SK-N-SH (cell line): ENCODE data around the gene COL4A2. TPM values are rescaled to one million over a fixed set of nuclear protein-coding genes. Genes with fewer than 3 reads are reported as not detected.

Experiments
- CTCF ChIA-PET: fragments of 300-600, 350-600 bp; formaldehyde crosslinking; extraction: SDS; loops from one replicate; lab custom pipeline; 2021; lab: Yijun Ruan, JAX
- POLR2A ChIA-PET: fragments of 350-600 bp; sonication (Branson Sonifier 250); formaldehyde crosslinking; extraction: SDS; loops from one replicate; lab custom pipeline; 2020; ENCODE audit warnings: antibody characterized with exemption, inconsistent platforms; lab: Yijun Ruan, JAX
- DNase-seq: peaks from one replicate; pipeline ENCODE4 v3.0.0; 2012
- H2AFZ ChIP-seq: fragments of 200-600 bp; sonication (generic); 2 replicates; pipeline ENCODE4 v1.8.1; 2016; ENCODE audit warnings: antibody characterized with exemption, mild to moderate bottlenecking, low read depth
- H3F3A ChIP-seq: fragments of 200-600 bp; sonication (generic); replicated peaks from 2 replicates; pipeline ENCODE3; 2016; ENCODE audit warnings: antibody characterized with exemption, mild to moderate bottlenecking; ENCODE audit not compliant: insufficient read depth
- H3K27ac ChIP-seq, 2 experiments: fragments of 200-500 bp in 1 of 2; fragments of 200-600 bp in 1 of 2; sonication (Bioruptor generic) in 1 of 2; sonication (generic), shearing (Covaris generic) in 1 of 2; 2 replicates each; pipeline versions ENCODE4 v1.5.1 to v1.6.1; 2014 to 2016; ENCODE audit warnings: low read depth in 2 of 2, inconsistent platforms in 1 of 2, low read length in 1 of 2, mild to moderate bottlenecking in 1 of 2, mixed read lengths in 1 of 2
- H3K27me3 ChIP-seq: fragments of 200-600 bp; sonication (generic), shearing (Covaris generic); 2 replicates; pipeline ENCODE4 v1.6.1; 2016; ENCODE audit warnings: mixed run types; ENCODE audit not compliant: insufficient read depth
- H3K36me3 ChIP-seq, 2 experiments: fragments of 200-500 bp in 1 of 2; fragments of 200-600 bp in 1 of 2; sonication (Bioruptor generic) in 1 of 2; sonication (generic) in 1 of 2; replicated peaks in 1 of 2; 2 replicates each; pipeline versions ENCODE3 to v1.5.1; 2014 to 2016; ENCODE audit warnings: low read length in 1 of 2, mild to moderate bottlenecking in 1 of 2; ENCODE audit not compliant: insufficient read depth in 2 of 2, control insufficient read depth in 1 of 2
- H3K4me1 ChIP-seq, 2 experiments: fragments of 200-500 bp in 1 of 2; fragments of 200-600 bp in 1 of 2; sonication (Bioruptor generic) in 1 of 2; sonication (generic), shearing (Covaris generic) in 1 of 2; 2 replicates each; pipeline versions ENCODE4 v1.5.1 to v1.6.1; 2014 to 2016; ENCODE audit warnings: low read depth in 1 of 2, low read length in 1 of 2, mixed run types in 1 of 2; ENCODE audit not compliant: insufficient read depth in 2 of 2, control insufficient read depth in 1 of 2
- H3K4me2 ChIP-seq: fragments of 200-600 bp; sonication (generic), shearing (Covaris generic); 2 replicates; pipeline ENCODE4 v1.6.1; 2017; ENCODE audit warnings: mixed run types
- H3K4me3 ChIP-seq, 2 experiments: fragments of 200-500 bp in 1 of 2; fragments of 200-600 bp in 1 of 2; sonication (Bioruptor generic) in 1 of 2; sonication (generic), shearing (Covaris generic) in 1 of 2; 2 replicates each; pipeline versions ENCODE4 v1.5.1 to v1.8.1; 2014 to 2016; ENCODE audit warnings: low read depth in 2 of 2, inconsistent platforms in 1 of 2, low read length in 1 of 2, mild to moderate bottlenecking in 1 of 2, mixed read lengths in 1 of 2, moderate library complexity in 1 of 2
- H3K79me2 ChIP-seq: fragments of 200-600 bp; sonication (generic); 2 replicates; pipeline ENCODE4 v1.8.1; 2017; ENCODE audit warnings: mild to moderate bottlenecking; ENCODE audit not compliant: insufficient read depth
- H3K9ac ChIP-seq: fragments of 200-600 bp; sonication (generic); 2 replicates; pipeline ENCODE4 v1.6.1; 2017; ENCODE audit warnings: mixed run types
- H3K9me2 ChIP-seq: fragments of 200-600 bp; sonication (generic); 2 replicates; pipeline ENCODE4 v1.6.1; 2017; ENCODE audit warnings: mixed run types
- H3K9me3 ChIP-seq: fragments of 200-600 bp; sonication (generic); 2 replicates; pipeline ENCODE4 v1.6.1; 2017; ENCODE audit warnings: mixed run types, mild to moderate bottlenecking, moderate library complexity
- H4K20me1 ChIP-seq: fragments of 200-600 bp; sonication (generic); 2 replicates; pipeline ENCODE4 v1.6.1; 2017; ENCODE audit warnings: mild to moderate bottlenecking, mixed run types; ENCODE audit not compliant: insufficient read depth
- CTCF ChIP-seq: fragments of 200-600 bp; sonication (generic); IDR thresholded peaks from 2 replicates; pipeline ENCODE4 v1.6.1; 2017; ENCODE audit warnings: antibody characterized with exemption, mild to moderate bottlenecking, moderate library complexity
- EP300 ChIP-seq, 2 experiments: IDR thresholded peaks; 2 replicates each; pipeline versions ENCODE4 v1.4.0 to v1.6.1; 2012; ENCODE audit warnings: borderline replicate concordance in 1 of 2, low read depth in 1 of 2, low read length in 1 of 2
- EZH2phosphoT487 ChIP-seq: fragments of 200-600 bp; sonication (generic); IDR thresholded peaks from 2 replicates; pipeline ENCODE4 v1.6.1; 2017; ENCODE audit warnings: low read depth, mixed run types, mild to moderate bottlenecking, antibody characterized with exemption, moderate library complexity, borderline replicate concordance
- FOSL2 ChIP-seq: IDR thresholded peaks from 2 replicates; pipeline ENCODE4 v1.4.0; 2012; ENCODE audit warnings: low read depth, mild to moderate bottlenecking, moderate library complexity, borderline replicate concordance
- FOXJ3 ChIP-seq: sonication (generic); formaldehyde crosslinking; IDR thresholded peaks from 2 replicates; pipeline ENCODE4 v1.5.1; 2020; ENCODE audit warnings: mild to moderate bottlenecking, missing genetic modification reagents
- GATA2 ChIP-seq: sonication (generic); formaldehyde crosslinking; IDR thresholded peaks from 2 replicates; pipeline ENCODE4 v1.5.0; 2020; ENCODE audit warnings: mild to moderate bottlenecking, missing genetic modification reagents
- MAX ChIP-seq: IDR thresholded peaks from 2 replicates; pipeline ENCODE4 v1.4.0; 2012; ENCODE audit warnings: low read depth
- MEF2A ChIP-seq: IDR thresholded peaks from 2 replicates; pipeline ENCODE4 v1.4.0; 2012; ENCODE audit warnings: low read depth, borderline replicate concordance
- MXI1 ChIP-seq: IDR thresholded peaks from 2 replicates; pipeline ENCODE4 v1.6.1; 2012; ENCODE audit warnings: mild to moderate bottlenecking, low read depth, low read length, improper control_type of control experiment
- NFIC ChIP-seq: IDR thresholded peaks from 2 replicates; pipeline ENCODE4 v1.4.0; 2012; ENCODE audit warnings: borderline replicate concordance
- NRF1 ChIP-seq: IDR thresholded peaks from 2 replicates; pipeline ENCODE4 v1.6.1; 2012; ENCODE audit warnings: low read depth, mild to moderate bottlenecking, low read length
- POLR2AphosphoS5 ChIP-seq: IDR thresholded peaks from 2 replicates; pipeline ENCODE4 v1.6.1; 2012; ENCODE audit warnings: low read depth, low read length
- RCOR1 ChIP-seq: fragments of 150-350 bp; IDR thresholded peaks from 2 replicates; pipeline ENCODE4 v1.6.1; 2017; ENCODE audit warnings: antibody characterized with exemption, low read length
- RFX5 ChIP-seq: IDR thresholded peaks from 2 replicates; pipeline ENCODE4 v1.6.1; 2012; ENCODE audit warnings: mild to moderate bottlenecking, improper control_type of control experiment, low read length
- TAF1 ChIP-seq: IDR thresholded peaks from 2 replicates; pipeline ENCODE4 v1.6.1; 2012; ENCODE audit warnings: low read depth, mild to moderate bottlenecking, low read length, moderate library complexity, borderline replicate concordance
- USF2 ChIP-seq: fragments of 150-350 bp; IDR thresholded peaks from 2 replicates; pipeline ENCODE4 v1.6.1; 2017; ENCODE audit warnings: antibody characterized with exemption, low read length, low read depth, borderline replicate concordance
- ZBTB33 ChIP-seq: IDR thresholded peaks from 2 replicates; pipeline ENCODE4 v1.4.0; 2012; ENCODE audit warnings: low read depth, borderline replicate concordance
- WGBS: methylation state at CpG from one replicate; pipeline ENCODE4 v1.1.6; 2017; ENCODE audit warnings: low lambda C conversion rate; 5-methylcytosine and 5-hydroxymethylcytosine counted together
- polyA plus RNA-seq, 3 experiments: library from polyadenylated mRNA; depleted of rRNA; stranded (reverse); fragments of >200 nt; gene quantifications; 2 replicates each; pipeline ENCODE4 v1.2.3, GENCODE V29; 2012

Gene COL4A2
- polyA plus RNA-seq, 1 of the 3 experiments (the other 2 are of a cell fraction), result 137 TPM

GRCh38 chr13:110366733-110367132 is 59.6 kb downstream of the COL4A2 start:
- H3K4me3 ChIP-seq, result no peak overlapping the region
- H3K27me3 ChIP-seq, result no peaks in the 10 kb centered on the region
- H3K4me1 ChIP-seq, result peaks cover 11 to 29% of the 10 kb centered on the region in 2 experiments
- peak overlapping the region in 1 of 2 experiments; percentile 79; a peak in 2 of 4 replicates for H3K27ac ChIP-seq
- no peak for TF ChIP-seq RFX5
- TF ChIP-seq ZBTB33, result no peak
- TF ChIP-seq MXI1, result no peak
- no peak for TF ChIP-seq RCOR1
- no peak for TF ChIP-seq CTCF
- no peak for TF ChIP-seq POLR2AphosphoS5
- TF ChIP-seq MAX, result no peak
- TF ChIP-seq NRF1, result no peak
- TF ChIP-seq FOSL2, result no peak
- TF ChIP-seq, all 33 proteins: peak for 0
- no peak for DNase-seq
- Histone ChIP-seq H4K20me1 (no peaks in the 10 kb centered on the region), H3K9me2 (no peaks in the 10 kb centered on the region), H3K9ac (no peak overlapping the region), H3K9me3 (no peaks in the 10 kb centered on the region), H3K79me2 (peaks cover 42% of the 10 kb centered on the region), H3F3A (peaks cover 25% of the 10 kb centered on the region), H3K36me3 (no peaks in the 10 kb centered on the region), H2AFZ (no peak overlapping the region), H3K4me2 (no peak overlapping the region)
- 98% methylated on average over 3 of the region's 3 CpGs for WGBS
- ChIA-PET CTCF (interaction anchor here (0.9 to 1.0 kb wide), 2 partner anchors 22 to 78 kb away, joined by 3 read pairs; no protein-coding TSS in a partner anchor), POLR2A (no interaction called here)

GRCh38 chr13:110367620-110368019 is 60.5 kb downstream of the COL4A2 start:
- ChIA-PET POLR2A (no interaction called here), CTCF (interaction anchor here (0.6 to 1.7 kb wide), 3 partner anchors 9 to 45 kb away, joined by 3 to 4 read pairs (median 3); no protein-coding TSS in a partner anchor)
- Histone ChIP-seq H2AFZ (no peak overlapping the region), H3K9me2 (no peaks in the 10 kb centered on the region), H4K20me1 (no peaks in the 10 kb centered on the region), H3K9me3 (no peaks in the 10 kb centered on the region), H3K36me3 (no peaks in the 10 kb centered on the region), H3K79me2 (peaks cover 40% of the 10 kb centered on the region), H3K27me3 (no peaks in the 10 kb centered on the region), H3K9ac (no peak overlapping the region), H3K4me3 (no peak overlapping the region), H3K4me1 (peaks cover 20 to 36% of the 10 kb centered on the region in 2 experiments), H3F3A (peaks cover 32% of the 10 kb centered on the region), H3K27ac (peak overlapping the region in 1 of 2 experiments; percentile 79; a peak in 3 of 4 replicates), H3K4me2 (no peak overlapping the region)
- TF ChIP-seq NFIC, result no peak
- peak in 1 of 2 experiments; percentile 66; a peak in 2 of 4 replicates for TF ChIP-seq EP300 (IDR thresholded peaks at IDR 0.05; ENCODE audit: borderline replicate concordance in 1 of 2, low read depth in 1 of 2, low read length in 1 of 2)
- TF ChIP-seq EZH2phosphoT487, result no peak
- TF ChIP-seq RCOR1, result peak; percentile 50; the same call in 1 of the 2 replicates
- TF ChIP-seq MEF2A, result no peak
- TF ChIP-seq FOXJ3, result no peak
- peak; percentile 34; the same call in 1 of the 2 replicates for TF ChIP-seq GATA2 (CRISPR knock-in tag)
- no peak for TF ChIP-seq TAF1
- no peak for TF ChIP-seq USF2
- peak; percentile 63 for DNase-seq
- WGBS, result 65% methylated on average over 4 of the region's 4 CpGs
